ENCODE results near the gene FGF22. TPM values are rescaled to one million over a fixed set of nuclear protein-coding genes. Genes with fewer than 3 reads are reported as not detected.
"Not testable (repeated sequence)": the region's sequence is repeated elsewhere in the genome, so short reads cannot be mapped to it uniquely, and the experiment has no call there.

FGF22 gene
- total RNA-seq, 4 donors from 2014 or later, result 1.4 TPM; not detected in 3

- DNase-seq, result no peak
- Histone ChIP-seq H3K27me3 (no peaks in the 10 kb centered on the region), H3K9me3 (no peaks in the 10 kb centered on the region), H3K4me3 (no peak overlapping the region), H3K27ac (no peak overlapping the region), H3K4me1 (no peaks in the 10 kb centered on the region), H3K36me3 (no peaks in the 10 kb centered on the region)
- no peak for TF ChIP-seq CTCF (IDR thresholded peaks at IDR 0.05)
- no peak for TF ChIP-seq POLR2A (IDR thresholded peaks at IDR 0.05)
- intact Hi-C loops (cut with DNase I; ENCODE audit: low total_unique reads), result no loop called here
Observed at GRCh38 chr19:602391-603301, 37.0 kb upstream of the FGF22 start.

DNA sequence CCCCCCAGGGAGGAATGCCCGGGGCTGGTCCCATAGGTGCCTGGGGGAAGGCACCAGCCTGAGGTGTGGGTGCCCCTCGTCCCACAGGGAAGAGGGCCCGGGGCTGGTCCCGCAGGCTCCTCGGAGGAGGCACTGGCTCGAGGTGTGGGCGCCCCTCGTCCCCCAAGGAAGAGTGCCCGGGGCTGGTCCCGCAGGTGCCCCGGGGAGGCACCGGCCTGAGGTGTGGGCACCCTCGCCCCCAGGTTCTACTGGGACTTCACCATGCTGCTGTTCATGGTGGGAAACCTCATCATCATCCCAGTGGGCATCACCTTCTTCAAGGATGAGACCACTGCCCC is 36.4 kb upstream of the FGF22 start:
- H3K27me3 ChIP-seq; H3K27ac ChIP-seq; DNase-seq; H3K9me3 ChIP-seq; H3K4me3 ChIP-seq; H3K4me1 ChIP-seq; H3K36me3 ChIP-seq; intact Hi-C loops (cut with DNase I; ENCODE audit: low total_unique reads): not testable (repeated sequence)

GRCh38 chr19:603779-604178 is 35.9 kb upstream of the FGF22 start:
- H3K4me1 ChIP-seq; DNase-seq; H3K4me3 ChIP-seq; H3K27me3 ChIP-seq; H3K36me3 ChIP-seq; H3K9me3 ChIP-seq; H3K27ac ChIP-seq; intact Hi-C loops (cut with DNase I; ENCODE audit: low total_unique reads): not testable (repeated sequence)

GRCh38 chr19:604355-604754 is 35.3 kb upstream of the FGF22 start:
- Histone ChIP-seq H3K27me3 (no peaks in the 10 kb centered on the region), H3K36me3 (no peaks in the 10 kb centered on the region), H3K4me3 (no peak overlapping the region), H3K27ac (no peak overlapping the region), H3K4me1 (no peaks in the 10 kb centered on the region), H3K9me3 (no peaks in the 10 kb centered on the region)
- no peak for DNase-seq
- intact Hi-C loops (cut with DNase I; ENCODE audit: low total_unique reads), result no loop called here
- TF ChIP-seq POLR2A (IDR thresholded peaks at IDR 0.05), result no peak
- TF ChIP-seq CTCF (IDR thresholded peaks at IDR 0.05), result no peak

- H3K27me3 ChIP-seq; intact Hi-C loops (cut with DNase I; ENCODE audit: low total_unique reads); H3K4me3 ChIP-seq; H3K4me1 ChIP-seq; H3K27ac ChIP-seq; H3K36me3 ChIP-seq; H3K9me3 ChIP-seq; DNase-seq: not testable (repeated sequence)
Observed at GRCh38 chr19:605061-605971, 34.4 kb upstream of the FGF22 start.

DNA sequence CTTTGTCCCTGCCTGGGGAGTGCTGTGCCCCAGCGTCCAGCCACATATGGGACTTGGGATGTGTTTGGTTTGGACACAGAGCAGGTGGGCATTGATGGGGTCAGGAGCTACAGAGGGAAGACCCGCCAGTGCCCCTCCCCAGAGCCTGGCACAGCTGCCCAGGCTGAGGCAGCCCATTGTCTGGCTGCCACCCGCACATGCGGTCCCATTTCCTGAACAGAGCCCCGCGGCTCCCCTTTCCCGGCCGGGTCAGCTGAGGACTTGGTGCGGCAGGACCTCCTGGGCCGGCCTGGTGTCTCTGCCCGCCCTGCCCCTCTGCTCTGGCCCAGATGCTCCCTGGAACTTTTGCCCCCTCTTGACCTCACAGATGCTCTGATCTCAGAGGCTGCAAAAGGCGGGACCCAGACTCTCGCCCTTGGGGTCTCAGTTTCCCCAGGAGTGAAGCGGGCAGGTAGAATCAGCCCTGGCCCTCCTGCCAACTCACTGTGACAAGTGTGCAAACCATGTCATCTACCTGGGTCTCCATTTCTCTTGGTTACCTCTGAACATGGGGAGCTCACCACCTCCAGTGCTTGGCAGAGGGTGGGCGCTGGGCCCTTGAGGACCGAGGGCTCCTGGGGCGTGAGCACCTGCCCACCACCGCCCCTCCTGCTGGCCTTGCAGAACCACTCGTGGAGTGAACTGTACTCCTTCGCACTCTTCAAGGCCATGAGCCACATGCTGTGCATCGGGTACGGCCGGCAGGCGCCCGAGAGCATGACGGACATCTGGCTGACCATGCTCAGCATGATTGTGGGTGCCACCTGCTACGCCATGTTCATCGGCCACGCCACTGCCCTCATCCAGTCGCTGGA is 32.2 kb upstream of the FGF22 start:
- DNase-seq, result no peak
- intact Hi-C loops (cut with DNase I; ENCODE audit: low total_unique reads), result no loop called here
- Histone ChIP-seq H3K4me3 (no peak overlapping the region), H3K4me1 (no peaks in the 10 kb centered on the region), H3K27ac (no peak overlapping the region), H3K9me3 (no peaks in the 10 kb centered on the region), H3K36me3 (no peaks in the 10 kb centered on the region), H3K27me3 (no peaks in the 10 kb centered on the region)
- TF ChIP-seq POLR2A (IDR thresholded peaks at IDR 0.05), result no peak
- TF ChIP-seq CTCF (IDR thresholded peaks at IDR 0.05), result no peak
